NCI-H226 (cell line): ENCODE data around the gene ARHGEF19.
"Not testable (repeated sequence)": the region's sequence is repeated elsewhere in the genome, so short reads cannot be mapped to it uniquely, and the experiment has no call there.

Source experiments
- DNase-seq: peaks from one replicate; pipeline ENCODE4 v3.0.0-alpha.2; 2015

Gene ARHGEF19

DNA sequence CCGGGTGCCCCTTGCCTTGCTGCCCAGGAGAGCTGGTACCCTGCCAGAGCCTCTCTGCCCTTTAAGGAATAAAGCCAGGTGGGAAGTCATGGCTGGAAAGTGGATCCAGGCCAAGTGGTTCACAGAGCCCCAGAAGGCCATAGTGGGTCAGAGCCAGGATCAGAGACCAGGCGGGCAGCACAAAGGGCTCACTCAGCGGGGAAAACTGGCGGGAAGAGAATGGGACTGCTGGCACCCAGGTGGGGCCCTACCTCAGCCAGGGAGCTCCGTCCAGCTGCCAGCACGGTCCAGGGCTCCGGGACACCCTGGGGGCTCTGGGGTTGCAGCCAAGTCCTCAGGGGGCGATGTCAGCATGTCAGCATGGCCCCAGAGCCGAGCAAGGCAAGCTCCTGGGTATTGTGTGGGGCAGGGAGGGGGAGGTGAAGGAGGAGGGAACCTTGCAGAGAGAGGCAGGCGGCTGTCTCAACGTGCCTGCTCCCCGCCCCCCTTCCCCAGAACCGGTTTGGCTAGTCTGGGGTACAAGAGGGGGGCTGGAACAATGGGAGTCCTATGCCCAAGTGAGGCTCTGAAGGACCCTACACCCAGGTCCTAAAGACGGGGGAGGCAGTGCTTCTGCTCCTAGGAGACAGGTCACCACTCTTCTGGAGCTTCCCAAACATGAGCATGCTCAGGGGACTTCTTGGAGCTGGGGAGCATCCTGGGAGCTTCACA, at the start of gene ARHGEF19:
TSS of gene ARHGEF19 (minus strand) at position 402 of the 711 bp plus-strand sequence. CDS start 3,598 bp downstream, outside the sequence.
- no peak for DNase-seq

DNA sequence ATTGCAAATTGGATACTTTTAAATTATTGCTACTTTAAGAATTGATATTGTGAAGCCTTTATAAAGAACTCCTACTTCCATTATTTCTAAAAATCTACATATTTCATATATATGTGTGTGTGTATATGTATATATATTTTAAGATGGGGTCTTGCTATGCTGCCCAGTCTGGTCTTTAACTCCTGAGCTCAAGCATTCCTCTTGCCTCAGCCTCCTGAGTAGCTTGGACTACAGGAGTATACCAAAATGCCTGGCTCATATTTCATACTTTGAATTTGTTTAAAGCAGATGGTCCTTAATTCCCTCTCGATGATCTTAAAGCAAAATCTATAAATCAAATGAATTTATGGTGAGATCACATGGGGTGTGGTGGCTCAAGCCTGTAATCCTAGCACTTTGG, 49.6 kb upstream of the ARHGEF19 start:
- no peak for DNase-seq

DNA sequence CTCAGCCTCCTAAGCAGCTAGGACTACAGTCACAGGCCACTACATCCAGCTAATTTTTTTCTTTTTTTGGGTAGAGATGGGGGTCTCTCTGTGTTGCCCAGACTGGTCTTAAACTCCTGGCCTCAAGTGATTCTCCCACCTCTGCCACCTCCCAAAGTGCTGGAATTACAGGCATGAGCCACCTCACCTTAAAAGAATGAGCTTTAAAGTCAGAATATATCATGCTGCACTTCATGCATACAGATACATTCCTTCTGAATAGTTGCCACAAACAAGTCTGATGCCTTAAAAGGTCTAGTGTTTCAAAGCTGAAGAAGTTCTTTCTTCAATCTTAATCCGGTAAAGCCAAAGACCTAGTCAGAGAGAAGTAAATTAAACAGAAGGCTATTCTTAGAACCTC, 48.4 kb upstream of the ARHGEF19 start:
- peak; percentile 67 for DNase-seq

- DNase-seq, result no peak
These were observed 46.2 kb upstream of the ARHGEF19 start for GRCh38 chr1:16258591-16259135.

DNA sequence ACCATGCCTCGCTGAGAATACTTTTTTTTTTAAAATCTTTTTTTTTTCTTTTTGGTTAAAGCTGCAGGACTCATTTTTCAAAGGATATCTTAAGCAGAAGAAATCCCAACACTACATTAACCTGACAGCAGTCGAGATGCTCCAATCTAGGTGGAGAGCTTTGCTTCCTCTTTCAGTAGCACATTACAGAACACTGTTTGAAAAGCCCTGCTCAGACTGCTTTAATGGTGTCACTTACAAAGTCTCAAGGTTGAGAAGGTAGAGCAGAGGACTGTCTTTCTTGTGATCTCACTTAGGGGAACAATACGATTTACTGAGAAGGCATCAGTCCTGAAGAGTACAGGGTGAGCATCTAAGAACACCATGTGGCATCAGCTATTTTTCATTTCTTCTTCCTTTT, 45.5 kb upstream of the ARHGEF19 start:
- no peak for DNase-seq

DNA sequence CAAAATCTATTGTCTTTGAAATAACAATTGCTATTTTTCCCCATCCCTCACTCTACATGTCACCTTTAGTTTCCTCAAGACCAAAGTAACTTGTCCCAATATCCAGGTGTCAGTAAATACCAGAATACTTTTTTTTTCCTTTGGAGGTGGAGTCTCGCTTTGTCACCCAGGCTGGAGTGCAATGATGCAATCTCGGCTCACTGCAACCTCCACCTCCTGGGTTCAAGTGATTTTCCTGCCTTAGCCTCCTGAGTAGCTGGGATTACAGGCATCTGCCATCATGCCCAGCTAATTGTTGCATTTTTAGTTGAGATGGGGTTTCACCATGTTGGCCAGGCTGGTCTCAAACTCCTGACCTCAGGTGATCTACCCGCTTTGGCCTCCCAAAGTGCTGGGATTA, 45.1 kb upstream of the ARHGEF19 start:
- not testable (repeated sequence) for DNase-seq

DNA sequence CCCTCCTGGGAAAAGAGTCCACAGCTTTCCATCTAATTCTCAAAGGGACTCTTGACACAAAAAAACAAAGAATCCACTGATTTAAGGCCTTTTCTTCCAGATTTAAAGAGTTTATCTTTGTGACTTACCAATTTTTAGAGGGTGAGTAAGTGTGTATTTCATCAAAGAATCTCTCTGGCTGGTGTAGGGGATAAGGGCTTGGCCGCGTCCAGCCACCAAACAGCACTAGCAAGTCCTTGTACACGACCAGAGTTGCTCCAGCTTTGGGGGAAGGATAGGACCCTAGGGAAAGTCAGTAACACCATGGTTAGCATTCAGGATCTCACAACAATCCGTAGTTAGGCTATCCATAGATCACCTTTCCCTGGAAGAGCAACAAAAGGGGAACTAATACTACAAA, 44.0 kb upstream of the ARHGEF19 start:
- DNase-seq, result no peak

DNA sequence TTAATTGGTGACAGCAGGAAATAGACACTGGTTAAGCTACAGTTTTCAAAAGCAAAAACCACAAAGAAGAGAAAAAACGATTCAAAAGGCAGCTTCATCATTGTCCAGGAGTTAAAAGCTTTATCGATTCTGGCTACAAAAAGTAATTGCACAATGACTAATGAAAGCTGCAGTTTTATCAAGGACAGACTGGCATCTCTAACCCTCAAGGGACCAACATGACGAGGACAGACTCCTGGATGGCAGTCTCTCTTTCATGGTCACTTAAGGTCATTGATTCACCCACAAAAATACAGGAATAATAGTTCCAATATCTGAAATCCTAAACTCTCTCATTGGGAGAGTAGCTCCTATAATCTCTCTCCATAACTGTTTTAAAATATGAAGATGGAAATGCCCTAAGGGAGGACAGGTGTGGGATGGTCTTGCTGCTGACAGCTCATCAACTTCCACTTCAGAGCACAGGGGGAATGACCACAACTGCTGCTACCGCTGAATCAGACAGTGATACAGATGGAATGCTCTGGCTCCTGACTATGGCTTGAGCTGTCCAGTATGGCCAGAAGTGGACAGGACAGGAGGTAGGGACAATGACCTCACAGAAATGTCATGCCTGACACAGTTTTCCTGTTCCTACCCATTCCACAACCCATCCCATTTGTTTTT, 41.9 kb upstream of the ARHGEF19 start:
- peak; percentile 77 for DNase-seq

DNA sequence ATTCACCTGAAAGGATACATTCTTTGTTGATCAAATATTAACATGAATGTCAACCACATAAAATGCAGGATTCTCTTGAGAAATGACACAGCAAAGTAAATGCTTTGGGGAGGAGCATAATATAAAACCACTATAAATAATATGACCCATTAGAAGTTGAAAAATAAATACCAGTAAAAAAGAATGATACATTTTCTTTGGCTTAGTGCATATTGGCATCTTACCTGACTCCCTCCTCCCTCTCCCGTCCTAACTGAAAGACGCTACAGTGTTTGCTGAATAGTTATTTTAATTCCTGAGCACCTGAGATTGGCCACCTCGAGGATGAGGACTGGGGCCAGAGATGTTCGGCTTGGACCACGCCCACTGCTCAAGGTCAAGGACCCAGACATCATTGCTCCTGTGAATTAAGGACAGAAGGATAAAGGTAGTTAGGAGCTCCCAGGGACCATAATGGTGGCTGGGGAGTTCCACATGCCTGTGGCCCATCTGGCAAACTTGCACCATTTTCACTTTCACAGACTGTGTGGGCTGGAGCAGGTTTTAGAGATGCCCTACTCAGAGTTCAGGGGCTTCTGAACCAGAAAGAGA, 41.0 kb upstream of the ARHGEF19 start:
- no peak for DNase-seq

DNA sequence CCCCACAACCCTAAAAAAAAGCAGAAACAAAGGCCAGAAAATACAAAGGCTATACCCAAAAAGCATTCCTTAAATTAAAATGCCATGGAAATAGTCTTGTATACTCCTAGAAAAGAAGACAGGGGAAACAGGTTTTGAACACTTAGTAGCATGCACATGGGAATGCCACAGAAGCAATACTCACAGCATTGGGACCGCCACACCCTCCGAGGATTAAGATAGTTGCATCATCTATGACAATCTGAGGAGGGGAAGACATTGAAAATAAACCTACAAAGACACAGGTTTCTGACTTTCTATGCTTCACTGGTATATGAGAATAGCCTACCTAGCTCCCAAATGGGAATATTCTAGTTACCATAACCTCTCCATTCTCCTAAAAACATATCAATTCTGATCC, 40.5 kb upstream of the ARHGEF19 start:
- no peak for DNase-seq

DNA sequence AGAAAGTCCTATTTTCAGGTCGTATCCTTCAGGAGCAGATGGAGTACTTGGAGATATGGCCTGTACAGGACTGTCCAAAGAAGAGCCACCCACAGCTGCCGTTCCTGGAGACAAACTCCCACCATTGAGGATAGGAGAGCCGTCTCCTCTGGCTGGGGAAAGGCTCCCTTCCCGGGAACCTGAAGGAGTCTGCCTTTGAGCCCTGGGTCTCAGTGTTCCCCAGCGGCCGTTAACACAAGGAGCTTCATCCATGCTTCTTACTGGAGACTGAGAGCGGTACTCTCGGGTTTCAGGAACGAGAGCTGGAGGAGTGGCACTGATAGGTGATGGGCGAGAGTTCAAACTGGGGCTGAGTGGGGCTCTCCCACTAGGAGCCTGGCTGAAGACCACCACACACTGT, 38.9 kb upstream of the ARHGEF19 start:
- DNase-seq, result no peak

GRCh38 chr1:16250524-16251251, 38.2 kb upstream of the ARHGEF19 start:
- DNase-seq, result peak; percentile 29

DNA sequence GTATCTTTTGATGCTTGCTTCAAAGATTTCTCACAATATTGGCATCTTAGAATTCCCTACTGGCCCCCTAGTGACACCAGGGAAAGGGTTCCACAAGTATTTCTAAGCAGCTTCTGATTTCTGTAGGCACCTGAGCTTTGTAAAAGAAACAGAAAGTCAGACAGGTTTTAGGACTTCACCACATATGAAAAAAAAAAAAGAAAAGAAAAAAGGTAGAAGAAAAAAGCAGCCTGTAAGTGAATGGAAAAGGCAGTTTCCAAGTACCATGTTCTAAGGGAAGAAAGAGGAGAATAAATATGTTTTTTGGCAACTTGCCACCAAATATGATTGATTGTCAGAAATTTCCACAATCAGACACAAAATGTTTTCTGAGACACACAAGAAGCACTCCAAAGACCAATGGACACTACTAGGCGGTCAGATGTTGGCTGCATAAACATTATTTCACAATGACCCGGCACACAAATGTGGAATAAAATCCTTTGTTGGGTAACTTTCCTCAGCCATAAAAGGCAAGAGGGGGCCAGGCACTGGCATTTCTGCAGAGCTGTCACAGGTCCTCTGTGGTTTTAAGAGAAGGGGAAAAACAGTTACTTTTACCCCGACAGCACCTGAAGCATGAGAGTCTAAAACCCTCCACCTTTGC, 37.3 kb upstream of the ARHGEF19 start:
- peak; percentile 47 for DNase-seq

GRCh38 chr1:16248603-16249516, 36.4 kb upstream of the ARHGEF19 start:
- DNase-seq, result peak; percentile 80

GRCh38 chr1:16248007-16248436, 35.6 kb upstream of the ARHGEF19 start:
- no peak for DNase-seq

GRCh38 chr1:16247441-16247840, 35.0 kb upstream of the ARHGEF19 start:
- DNase-seq, result no peak

- no peak for DNase-seq
These were observed 34.5 kb upstream of the ARHGEF19 start for GRCh38 chr1:16246961-16247360.

DNA sequence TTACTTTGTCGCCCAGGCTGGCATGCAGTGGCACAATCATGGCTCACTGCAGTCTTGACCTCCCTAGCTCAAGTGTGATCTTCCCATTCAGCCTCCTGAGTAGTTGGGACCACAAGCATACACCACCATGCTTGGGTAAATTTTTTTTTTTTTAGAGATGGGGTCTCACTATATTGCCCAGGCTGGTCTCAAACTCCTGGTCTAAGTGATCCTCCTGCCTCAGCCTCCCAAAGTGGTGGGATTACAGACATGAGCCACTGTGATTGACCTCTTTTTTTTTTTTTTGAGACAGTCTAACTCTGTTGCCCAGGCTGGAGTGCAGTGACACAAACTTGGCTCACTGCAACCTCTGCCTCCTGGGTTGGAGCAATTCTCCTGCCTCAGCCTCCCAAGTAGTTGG, 33.8 kb upstream of the ARHGEF19 start:
- DNase-seq, result not testable (repeated sequence)

- no peak for DNase-seq
These were observed 33.2 kb upstream of the ARHGEF19 start for GRCh38 chr1:16245476-16246196.

GRCh38 chr1:16244650-16245285, 32.3 kb upstream of the ARHGEF19 start:
- DNase-seq, result no peak
